GM11168 (cell line): ENCODE results near the gene HOXD3.

Experiments used
- in situ Hi-C: fragments of 300-500 bp; cut with MboI; formaldehyde crosslinking; loops from one replicate; pipeline ENCODE4 v1.12.0; 2022; ENCODE audit warnings: low sequenced_read_pairs; ENCODE audit not compliant: unreplicated experiment

Gene HOXD3

GRCh38 chr2:176156807-176157498 is at the start of gene HOXD3:
Gene HOXD3 (plus strand): TSS chr2:176157307. CDS start chr2:176169115, 11,808 bp downstream.
- in situ Hi-C loops: no loop called here

GRCh38 chr2:176107731-176108181 is 49.4 kb upstream of the HOXD3 start:
- in situ Hi-C loops: no loop called here

- in situ Hi-C loops: no loop called here
These were observed 47.8 kb upstream of the HOXD3 start for GRCh38 chr2:176109192-176109901.

- in situ Hi-C loops: no loop called here
These were observed 47.2 kb upstream of the HOXD3 start for GRCh38 chr2:176109946-176110345.

GRCh38 chr2:176110415-176111308 is 46.4 kb upstream of the HOXD3 start:
- in situ Hi-C loops: no loop called here

- in situ Hi-C loops: no loop called here
These were observed 45.8 kb upstream of the HOXD3 start for GRCh38 chr2:176111309-176111663.

- in situ Hi-C loops: no loop called here
These were observed 45.2 kb upstream of the HOXD3 start for GRCh38 chr2:176111846-176112374.

GRCh38 chr2:176112375-176113302 is 44.5 kb upstream of the HOXD3 start:
- in situ Hi-C loops: no loop called here

GRCh38 chr2:176114120-176114929 is 42.8 kb upstream of the HOXD3 start:
- in situ Hi-C loops: no loop called here

- in situ Hi-C loops: no loop called here
These were observed 42.0 kb upstream of the HOXD3 start for GRCh38 chr2:176114930-176115625.

- in situ Hi-C loops: no loop called here
These were observed 41.0 kb upstream of the HOXD3 start, which contains the start of gene HOXD10 for GRCh38 chr2:176115883-176116813. Gene HOXD10 (plus strand): TSS chr2:176116778. CDS start chr2:176116834, 56 bp downstream.

- in situ Hi-C loops: no loop called here
These were observed 39.8 kb upstream of the HOXD3 start for GRCh38 chr2:176117162-176117822.

GRCh38 chr2:176117823-176118371 is 39.2 kb upstream of the HOXD3 start:
- in situ Hi-C loops: no loop called here

GRCh38 chr2:176118601-176119339 is 38.3 kb upstream of the HOXD3 start:
- in situ Hi-C loops: no loop called here
